Keratinocyte (primary cell): ENCODE measurements around the gene NRARP. TPM values are rescaled to one million over a fixed set of nuclear protein-coding genes. Genes with fewer than 3 reads are reported as not detected.

Experiments
- DNase-seq: peaks from one replicate; pipeline ENCODE4 v3.0.0-alpha.2; 2011; ENCODE audit warnings: low read depth, missing footprints, low spot score
- FAIRE-seq: peaks from 2 replicates; lab custom pipeline; 2011; peaks lifted over from hg19 to GRCh38; lab: Jason Lieb, UNC
- H2AFZ ChIP-seq: 2 replicates; pipeline ENCODE4 v1.6.0; 2012; ENCODE audit warnings: low read length, control low read depth, inconsistent platforms; ENCODE audit not compliant: control insufficient read depth
- H3K27ac ChIP-seq: 2 replicates; pipeline ENCODE4 v1.5.1; 2011; ENCODE audit warnings: low read length; ENCODE audit not compliant: control insufficient read depth, insufficient read depth
- H3K27me3 ChIP-seq: 3 replicates; pipeline ENCODE4 v1.6.0; 2011; ENCODE audit warnings: low read length; ENCODE audit not compliant: control insufficient read depth, insufficient read depth; ENCODE audit errors: extremely low read depth
- H3K36me3 ChIP-seq, 2 experiments: 2 replicates in 1 of 2; 3 replicates in 1 of 2; pipeline ENCODE4 v1.5.1; 2011; ENCODE audit warnings: low read length in 2 of 2, mild to moderate bottlenecking in 1 of 2; ENCODE audit not compliant: control insufficient read depth in 2 of 2, insufficient read depth in 2 of 2; ENCODE audit errors: extremely low read depth in 1 of 2
- H3K4me1 ChIP-seq: 3 replicates; pipeline ENCODE4 v1.5.1; 2011; ENCODE audit warnings: low read length; ENCODE audit not compliant: control insufficient read depth, insufficient read depth; ENCODE audit errors: extremely low read depth
- H3K4me2 ChIP-seq: 3 replicates; pipeline ENCODE4 v1.6.0; 2011; ENCODE audit warnings: low read depth, low read length; ENCODE audit not compliant: control insufficient read depth, insufficient read depth; ENCODE audit errors: extremely low read depth
- H3K4me3 ChIP-seq, 3 experiments: fragments of 200-600 bp in 1 of 3; sonication (generic) in 1 of 3; 2 replicates in 2 of 3; 3 replicates in 1 of 3; pipeline ENCODE4 v1.5.1; 2011 to 2016; ENCODE audit warnings: low read length in 3 of 3, mild to moderate bottlenecking in 3 of 3, control low read depth in 2 of 3, inconsistent platforms in 1 of 3, low read depth in 1 of 3, mixed read lengths in 1 of 3, mixed run types in 1 of 3, moderate library complexity in 1 of 3; ENCODE audit not compliant: control insufficient read depth in 2 of 3, insufficient read depth in 2 of 3; ENCODE audit errors: extremely low read depth in 1 of 3
- H3K79me2 ChIP-seq: 2 replicates; pipeline ENCODE4 v1.6.0; 2012; ENCODE audit warnings: low read length; ENCODE audit not compliant: control insufficient read depth, insufficient read depth
- H3K9ac ChIP-seq: 3 replicates; pipeline ENCODE4 v1.6.0; 2011; ENCODE audit warnings: low read length; ENCODE audit not compliant: control insufficient read depth, insufficient read depth; ENCODE audit errors: extremely low read depth
- H3K9me1 ChIP-seq: 3 replicates; pipeline ENCODE4 v1.6.0; 2011; ENCODE audit warnings: low read length; ENCODE audit not compliant: control insufficient read depth, insufficient read depth; ENCODE audit errors: extremely low read depth
- H3K9me3 ChIP-seq: 2 replicates; pipeline ENCODE4 v1.5.1; 2012; ENCODE audit warnings: low read depth, low read length; ENCODE audit not compliant: control insufficient read depth
- H4K20me1 ChIP-seq: 3 replicates; pipeline ENCODE4 v1.6.0; 2011; ENCODE audit warnings: low read length; ENCODE audit not compliant: control insufficient read depth, insufficient read depth; ENCODE audit errors: extremely low read depth
- EZH2 ChIP-seq: IDR thresholded peaks from one replicate; pipeline ENCODE4 v1.6.1; 2012; ENCODE audit warnings: inconsistent platforms, mild to moderate bottlenecking, low read length, moderate library complexity
- dilution Hi-C: fragments of 300-500 bp; cut with MboI; formaldehyde crosslinking; loops from one replicate; pipeline ENCODE4 v1.7.0; 2020; ENCODE audit warnings: low sequenced_read_pairs; ENCODE audit not compliant: extremely low pct_ligation_motif_present
- polyA plus RNA-seq, 5 experiments: library from polyadenylated mRNA; depleted of rRNA in 3 of 5; stranded (reverse) in 3 of 5; stranded (forward) in 1 of 5; unstranded in 1 of 5; fragments of >200 nt; gene quantifications; 1 replicate in 1 of 5; 2 replicates in 3 of 5; 3 replicates in 1 of 5; pipeline versions ENCODE4 v1.2.1 to v1.2.3, GENCODE V29; 2011 to 2012; ENCODE audit warnings: missing spikeins in 2 of 5, low read depth in 1 of 5, low replicate concordance in 1 of 5
- TF ChIP-seq, protein P1 (sequence below), 3 experiments: IDR thresholded peaks in 1 of 3; conservative IDR thresholded peaks in 1 of 3; optimal IDR thresholded peaks in 1 of 3; 2 replicates in 2 of 3; 3 replicates in 1 of 3; pipeline versions ENCODE3 to v1.5.1; 2011; ENCODE audit warnings: low read length in 3 of 3, mild to moderate bottlenecking in 3 of 3, moderate library complexity in 2 of 3, control low read depth in 1 of 3, inconsistent platforms in 1 of 3; ENCODE audit not compliant: insufficient read depth in 2 of 3; ENCODE audit errors: extremely low read depth in 1 of 3

Gene NRARP
- polyA plus RNA-seq, 1 donor (not counting 4 experiments of a cell fraction or from before 2014, with no cell fraction given), result 2.4 TPM

DNA sequence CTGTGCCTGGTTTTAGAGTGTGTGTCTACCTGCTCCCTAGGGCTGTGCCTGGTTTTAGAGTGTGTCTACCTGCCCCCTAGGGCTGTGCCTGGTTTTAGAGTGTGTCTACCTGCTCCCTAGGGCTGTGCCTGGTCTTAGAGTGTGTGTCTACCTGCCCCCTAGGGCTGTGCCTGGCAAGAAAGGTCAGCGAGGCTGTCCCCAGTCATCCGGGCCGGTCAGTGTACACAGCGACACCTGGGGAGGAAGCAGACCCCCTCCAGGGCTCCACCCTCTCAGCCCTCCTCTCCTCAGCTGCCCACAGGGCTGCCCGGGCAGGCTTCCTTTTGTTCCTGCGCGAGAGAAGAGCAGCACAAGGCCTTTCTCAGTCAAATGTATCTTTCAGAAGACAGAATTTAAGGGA, 4.1 kb downstream of the NRARP start:
- Histone ChIP-seq H3K27me3 (peaks cover 23% of the 10 kb centered on the region), H2AFZ (no peak overlapping the region), H3K27ac (no peak overlapping the region), H3K4me2 (no peak overlapping the region), H3K9me1 (no peaks in the 10 kb centered on the region), H3K9me3 (no peaks in the 10 kb centered on the region), H3K79me2 (no peaks in the 10 kb centered on the region), H3K4me1 (peaks cover 12% of the 10 kb centered on the region), H3K9ac (no peak overlapping the region), H3K36me3 (no peaks in the 10 kb centered on the region), H4K20me1 (no peaks in the 10 kb centered on the region), H3K4me3 (no peak overlapping the region)
- FAIRE-seq (no peak), DNase-seq (no peak)
- dilution Hi-C loops, result no loop called here
- TF ChIP-seq EZH2, result no peak
- TF ChIP-seq, protein P1, sequence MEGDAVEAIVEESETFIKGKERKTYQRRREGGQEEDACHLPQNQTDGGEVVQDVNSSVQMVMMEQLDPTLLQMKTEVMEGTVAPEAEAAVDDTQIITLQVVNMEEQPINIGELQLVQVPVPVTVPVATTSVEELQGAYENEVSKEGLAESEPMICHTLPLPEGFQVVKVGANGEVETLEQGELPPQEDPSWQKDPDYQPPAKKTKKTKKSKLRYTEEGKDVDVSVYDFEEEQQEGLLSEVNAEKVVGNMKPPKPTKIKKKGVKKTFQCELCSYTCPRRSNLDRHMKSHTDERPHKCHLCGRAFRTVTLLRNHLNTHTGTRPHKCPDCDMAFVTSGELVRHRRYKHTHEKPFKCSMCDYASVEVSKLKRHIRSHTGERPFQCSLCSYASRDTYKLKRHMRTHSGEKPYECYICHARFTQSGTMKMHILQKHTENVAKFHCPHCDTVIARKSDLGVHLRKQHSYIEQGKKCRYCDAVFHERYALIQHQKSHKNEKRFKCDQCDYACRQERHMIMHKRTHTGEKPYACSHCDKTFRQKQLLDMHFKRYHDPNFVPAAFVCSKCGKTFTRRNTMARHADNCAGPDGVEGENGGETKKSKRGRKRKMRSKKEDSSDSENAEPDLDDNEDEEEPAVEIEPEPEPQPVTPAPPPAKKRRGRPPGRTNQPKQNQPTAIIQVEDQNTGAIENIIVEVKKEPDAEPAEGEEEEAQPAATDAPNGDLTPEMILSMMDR (optimal IDR thresholded peaks at IDR 0.05 in 1 of 3, IDR thresholded peaks at IDR 0.05 in 1 of 3, conservative IDR thresholded peaks at IDR 0.05 in 1 of 3; ENCODE audit: extremely low read depth in 1 of 3, insufficient read depth in 2 of 3, low read length in 3 of 3), result no peak

DNA sequence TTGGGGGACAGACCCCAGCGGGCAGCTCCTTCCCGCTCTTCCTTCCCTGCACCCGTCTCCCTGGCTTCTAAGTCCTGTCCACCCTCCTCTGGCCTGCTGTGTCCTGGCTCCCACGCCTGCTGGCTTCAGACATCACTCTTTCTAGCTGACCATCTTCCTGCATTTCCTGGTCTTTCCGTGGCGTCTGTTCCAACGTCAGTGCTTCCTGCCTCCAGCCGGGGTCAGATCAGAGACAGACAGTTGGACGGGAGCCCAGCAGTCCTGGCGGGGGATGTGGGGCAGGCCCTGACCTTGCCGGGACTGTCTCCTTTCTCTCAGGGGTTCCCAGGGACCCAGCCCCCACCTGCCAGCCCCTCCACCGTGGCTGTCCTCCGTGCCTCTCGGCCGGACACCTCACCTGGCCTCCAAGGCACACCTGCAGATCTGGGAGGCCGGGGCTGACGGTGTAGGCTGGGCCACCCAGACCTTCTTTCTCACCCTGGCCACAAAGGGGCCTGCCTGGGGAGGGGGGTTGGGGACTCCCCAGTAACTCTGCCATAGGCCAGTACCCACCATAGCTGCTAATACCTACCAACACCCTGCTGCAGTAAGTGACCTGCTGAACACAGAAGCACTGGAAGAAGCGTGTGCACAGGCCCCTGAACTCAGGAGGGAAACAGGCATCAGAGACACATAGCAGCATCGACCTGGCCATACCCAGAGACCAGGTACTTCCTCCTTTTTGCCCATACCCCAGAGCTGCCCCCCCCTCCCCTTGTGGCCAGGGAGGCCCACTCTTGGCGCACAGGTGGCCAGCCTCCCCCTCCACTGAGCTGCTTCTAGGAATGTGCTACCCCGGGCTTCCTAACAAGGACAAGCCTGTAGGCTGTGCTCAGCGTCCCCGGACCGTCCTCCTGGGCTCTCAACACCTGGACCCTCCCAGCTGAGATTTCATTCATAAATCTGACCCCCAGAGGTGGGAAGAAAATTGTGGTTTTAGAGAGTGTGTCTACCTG, 5.1 kb downstream of the NRARP start:
- Histone ChIP-seq H3K4me3 (no peak overlapping the region), H3K36me3 (no peaks in the 10 kb centered on the region), H2AFZ (no peak overlapping the region), H3K4me1 (peaks cover 9% of the 10 kb centered on the region), H3K9me1 (no peaks in the 10 kb centered on the region), H4K20me1 (no peaks in the 10 kb centered on the region), H3K79me2 (no peaks in the 10 kb centered on the region), H3K4me2 (no peak overlapping the region), H3K27me3 (peaks cover 25% of the 10 kb centered on the region), H3K27ac (no peak overlapping the region), H3K9ac (no peak overlapping the region), H3K9me3 (no peaks in the 10 kb centered on the region)
- dilution Hi-C loops, result no loop called here
- TF ChIP-seq EZH2, result no peak
- TF ChIP-seq, protein P1 (optimal IDR thresholded peaks at IDR 0.05 in 1 of 3, IDR thresholded peaks at IDR 0.05 in 1 of 3, conservative IDR thresholded peaks at IDR 0.05 in 1 of 3; ENCODE audit: extremely low read depth in 1 of 3, insufficient read depth in 2 of 3, low read length in 3 of 3), result no peak
- FAIRE-seq (no peak), DNase-seq (no peak)
